Measurements from ENCODE around the gene PTCD1. TPM values are rescaled to one million over a fixed set of nuclear protein-coding genes. Genes with fewer than 3 reads are reported as not detected.

PTCD1 gene
- total and polyA plus RNA-seq, 9 of the 15 experiments (the other 6 are each of a cell fraction or from before 2014, with no cell fraction given), result 0.46 to 17.1 (median 6.2) TPM

- TF ChIP-seq ZBTB26 (CRISPR knock-in tag; IDR thresholded peaks at IDR 0.05) (no peak), PHB2 (IDR thresholded peaks at IDR 0.05; ENCODE audit: low read depth) (no peak), FIP1L1 (IDR thresholded peaks at IDR 0.05; ENCODE audit: low read depth, low read length, poor library complexity, severe bottlenecking) (no peak), EHMT2 (IDR thresholded peaks at IDR 0.05) (peak; percentile 23; the same call in 1 of the 2 replicates), CBX2 (IDR thresholded peaks at IDR 0.05; ENCODE audit: insufficient read depth, low read length, poor library complexity, severe bottlenecking) (no peak), KLF16 (IDR thresholded peaks at IDR 0.05) (peak; percentile 54; the same call in 1 of the 2 replicates), HDAC3 (IDR thresholded peaks at IDR 0.05; ENCODE audit: borderline replicate concordance, partially characterized antibody) (no peak), ZNF263 (CRISPR knock-in tag; IDR thresholded peaks at IDR 0.05; ENCODE audit: borderline replicate concordance) (no peak), ZNF778 (CRISPR knock-in tag; IDR thresholded peaks at IDR 0.05) (no peak)
- TF ChIP-seq, protein P1, sequence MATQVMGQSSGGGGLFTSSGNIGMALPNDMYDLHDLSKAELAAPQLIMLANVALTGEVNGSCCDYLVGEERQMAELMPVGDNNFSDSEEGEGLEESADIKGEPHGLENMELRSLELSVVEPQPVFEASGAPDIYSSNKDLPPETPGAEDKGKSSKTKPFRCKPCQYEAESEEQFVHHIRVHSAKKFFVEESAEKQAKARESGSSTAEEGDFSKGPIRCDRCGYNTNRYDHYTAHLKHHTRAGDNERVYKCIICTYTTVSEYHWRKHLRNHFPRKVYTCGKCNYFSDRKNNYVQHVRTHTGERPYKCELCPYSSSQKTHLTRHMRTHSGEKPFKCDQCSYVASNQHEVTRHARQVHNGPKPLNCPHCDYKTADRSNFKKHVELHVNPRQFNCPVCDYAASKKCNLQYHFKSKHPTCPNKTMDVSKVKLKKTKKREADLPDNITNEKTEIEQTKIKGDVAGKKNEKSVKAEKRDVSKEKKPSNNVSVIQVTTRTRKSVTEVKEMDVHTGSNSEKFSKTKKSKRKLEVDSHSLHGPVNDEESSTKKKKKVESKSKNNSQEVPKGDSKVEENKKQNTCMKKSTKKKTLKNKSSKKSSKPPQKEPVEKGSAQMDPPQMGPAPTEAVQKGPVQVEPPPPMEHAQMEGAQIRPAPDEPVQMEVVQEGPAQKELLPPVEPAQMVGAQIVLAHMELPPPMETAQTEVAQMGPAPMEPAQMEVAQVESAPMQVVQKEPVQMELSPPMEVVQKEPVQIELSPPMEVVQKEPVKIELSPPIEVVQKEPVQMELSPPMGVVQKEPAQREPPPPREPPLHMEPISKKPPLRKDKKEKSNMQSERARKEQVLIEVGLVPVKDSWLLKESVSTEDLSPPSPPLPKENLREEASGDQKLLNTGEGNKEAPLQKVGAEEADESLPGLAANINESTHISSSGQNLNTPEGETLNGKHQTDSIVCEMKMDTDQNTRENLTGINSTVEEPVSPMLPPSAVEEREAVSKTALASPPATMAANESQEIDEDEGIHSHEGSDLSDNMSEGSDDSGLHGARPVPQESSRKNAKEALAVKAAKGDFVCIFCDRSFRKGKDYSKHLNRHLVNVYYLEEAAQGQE (IDR thresholded peaks at IDR 0.05; ENCODE audit: borderline replicate concordance), result peak; percentile 35; the same call in 1 of the 2 replicates
- TF ChIP-seq, protein P1 (CRISPR knock-in tag; IDR thresholded peaks at IDR 0.05; ENCODE audit: low read depth), result no peak
- TF ChIP-seq, protein P2, sequence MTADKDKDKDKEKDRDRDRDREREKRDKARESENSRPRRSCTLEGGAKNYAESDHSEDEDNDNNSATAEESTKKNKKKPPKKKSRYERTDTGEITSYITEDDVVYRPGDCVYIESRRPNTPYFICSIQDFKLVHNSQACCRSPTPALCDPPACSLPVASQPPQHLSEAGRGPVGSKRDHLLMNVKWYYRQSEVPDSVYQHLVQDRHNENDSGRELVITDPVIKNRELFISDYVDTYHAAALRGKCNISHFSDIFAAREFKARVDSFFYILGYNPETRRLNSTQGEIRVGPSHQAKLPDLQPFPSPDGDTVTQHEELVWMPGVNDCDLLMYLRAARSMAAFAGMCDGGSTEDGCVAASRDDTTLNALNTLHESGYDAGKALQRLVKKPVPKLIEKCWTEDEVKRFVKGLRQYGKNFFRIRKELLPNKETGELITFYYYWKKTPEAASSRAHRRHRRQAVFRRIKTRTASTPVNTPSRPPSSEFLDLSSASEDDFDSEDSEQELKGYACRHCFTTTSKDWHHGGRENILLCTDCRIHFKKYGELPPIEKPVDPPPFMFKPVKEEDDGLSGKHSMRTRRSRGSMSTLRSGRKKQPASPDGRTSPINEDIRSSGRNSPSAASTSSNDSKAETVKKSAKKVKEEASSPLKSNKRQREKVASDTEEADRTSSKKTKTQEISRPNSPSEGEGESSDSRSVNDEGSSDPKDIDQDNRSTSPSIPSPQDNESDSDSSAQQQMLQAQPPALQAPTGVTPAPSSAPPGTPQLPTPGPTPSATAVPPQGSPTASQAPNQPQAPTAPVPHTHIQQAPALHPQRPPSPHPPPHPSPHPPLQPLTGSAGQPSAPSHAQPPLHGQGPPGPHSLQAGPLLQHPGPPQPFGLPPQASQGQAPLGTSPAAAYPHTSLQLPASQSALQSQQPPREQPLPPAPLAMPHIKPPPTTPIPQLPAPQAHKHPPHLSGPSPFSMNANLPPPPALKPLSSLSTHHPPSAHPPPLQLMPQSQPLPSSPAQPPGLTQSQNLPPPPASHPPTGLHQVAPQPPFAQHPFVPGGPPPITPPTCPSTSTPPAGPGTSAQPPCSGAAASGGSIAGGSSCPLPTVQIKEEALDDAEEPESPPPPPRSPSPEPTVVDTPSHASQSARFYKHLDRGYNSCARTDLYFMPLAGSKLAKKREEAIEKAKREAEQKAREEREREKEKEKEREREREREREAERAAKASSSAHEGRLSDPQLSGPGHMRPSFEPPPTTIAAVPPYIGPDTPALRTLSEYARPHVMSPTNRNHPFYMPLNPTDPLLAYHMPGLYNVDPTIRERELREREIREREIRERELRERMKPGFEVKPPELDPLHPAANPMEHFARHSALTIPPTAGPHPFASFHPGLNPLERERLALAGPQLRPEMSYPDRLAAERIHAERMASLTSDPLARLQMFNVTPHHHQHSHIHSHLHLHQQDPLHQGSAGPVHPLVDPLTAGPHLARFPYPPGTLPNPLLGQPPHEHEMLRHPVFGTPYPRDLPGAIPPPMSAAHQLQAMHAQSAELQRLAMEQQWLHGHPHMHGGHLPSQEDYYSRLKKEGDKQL (CRISPR knock-in tag; IDR thresholded peaks at IDR 0.05; ENCODE audit: borderline replicate concordance), result no peak
Observed at GRCh38 chr7:99369767-99370391, 68.7 kb downstream of the PTCD1 start (continued).
